ENCODE data around the gene PCNX2.
A peak's percentile ranks its signal among the peaks of the same experiment; 100 is the strongest.

PCNX2 gene

DNA sequence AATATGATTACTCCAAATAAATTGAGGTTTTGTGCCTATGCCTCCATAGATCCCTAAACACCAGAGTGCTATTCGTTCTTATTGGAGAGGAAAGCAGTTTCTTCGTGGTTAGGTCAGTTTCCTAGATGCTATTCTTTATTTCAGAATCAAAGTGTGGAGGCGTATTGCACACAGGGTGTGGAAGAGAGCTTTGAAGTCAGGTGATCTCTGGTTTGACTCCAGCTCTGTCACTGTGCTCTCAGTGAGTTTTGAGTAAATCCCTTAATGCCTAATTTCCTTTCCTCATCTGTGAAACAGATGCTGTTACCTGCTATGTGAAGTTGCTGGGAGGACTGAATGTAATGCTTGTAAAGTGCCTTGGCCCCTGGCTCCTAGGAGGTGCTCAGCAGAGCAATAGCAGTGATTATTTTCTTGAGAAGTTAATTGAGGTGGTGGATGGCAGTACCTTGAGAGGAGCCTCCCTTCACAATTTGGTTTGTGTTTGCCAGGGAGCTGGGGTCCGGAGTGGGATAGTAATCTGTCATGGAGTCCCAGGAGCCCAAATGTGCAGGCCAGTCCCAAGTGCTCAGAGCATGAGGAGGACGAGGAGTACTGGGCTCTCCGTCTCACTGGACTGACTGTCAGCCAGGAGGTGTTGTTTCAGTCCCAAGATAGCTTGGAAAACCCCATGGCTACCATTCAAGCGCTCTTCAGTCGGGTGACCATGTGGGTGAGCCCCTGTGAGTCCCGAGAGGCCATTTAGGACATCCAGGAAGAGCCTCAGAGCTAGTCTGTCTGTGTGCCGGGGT is 330.2 kb downstream of the PCNX2 start:
- no peak overlapping the region for H3K4me3 ChIP-seq (ENCODE audit: low read length)
- no peak for TF ChIP-seq ZNF274 (IDR thresholded peaks at IDR 0.05; ENCODE audit: low read depth, low read length)

DNA sequence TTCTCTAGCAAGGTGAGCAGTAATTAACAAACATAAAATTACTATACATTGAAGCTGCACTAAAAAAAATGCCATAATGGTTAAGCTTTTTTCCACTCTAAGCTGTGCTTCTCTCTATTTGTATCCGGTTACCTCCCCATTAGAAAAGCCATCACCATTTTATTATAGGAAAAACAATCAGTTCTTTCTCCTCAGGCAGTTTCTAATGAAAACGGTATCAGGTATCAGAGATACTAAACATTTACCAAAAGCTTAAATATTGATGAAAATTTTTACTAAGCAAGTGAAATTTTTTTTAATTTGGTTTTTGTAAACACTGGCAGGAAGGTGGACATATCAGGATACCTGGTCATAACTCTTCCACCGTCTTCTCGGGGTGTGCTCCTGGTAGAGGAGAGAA is 330.9 kb downstream of the PCNX2 start:
- TF ChIP-seq ZNF274 (IDR thresholded peaks at IDR 0.05; ENCODE audit: low read depth, low read length), result no peak

GRCh38 chr1:232962761-232963745 is 332.5 kb downstream of the PCNX2 start:
- no peak for TF ChIP-seq ZNF274 (IDR thresholded peaks at IDR 0.05; ENCODE audit: low read depth, low read length)
- no peak overlapping the region for H3K4me3 ChIP-seq (ENCODE audit: low read length)

More for the DNA sequence above, 330.9 kb downstream of the PCNX2 start:
- H3K4me3 ChIP-seq (ENCODE audit: low read length), result no peak overlapping the region

DNA sequence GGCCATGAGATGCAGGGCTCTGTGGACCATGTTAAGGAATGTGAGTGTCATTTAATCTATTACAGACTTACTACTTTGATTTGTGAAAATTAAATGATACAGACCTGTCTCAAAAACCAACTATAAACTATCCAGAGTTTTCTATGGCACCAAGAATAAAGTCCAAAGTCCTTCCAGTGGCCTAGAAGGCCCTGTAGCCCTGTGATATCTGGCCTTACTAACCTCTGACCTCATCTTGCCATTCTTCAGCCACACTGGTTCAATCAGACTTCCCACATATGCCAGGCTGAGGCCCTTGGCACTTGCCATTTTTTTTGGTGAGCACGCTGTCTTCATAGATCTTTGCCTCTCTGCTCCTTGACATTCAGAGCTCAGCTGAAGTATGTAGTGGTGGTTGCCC is 337.5 kb downstream of the PCNX2 start:
- TF ChIP-seq ZNF274 (IDR thresholded peaks at IDR 0.05; ENCODE audit: low read depth, low read length), result no peak

GRCh38 chr1:232956081-232956480 is 339.4 kb downstream of the PCNX2 start:
- no peak overlapping the region for H3K4me3 ChIP-seq (ENCODE audit: low read length)
- TF ChIP-seq ZNF274 (IDR thresholded peaks at IDR 0.05; ENCODE audit: low read depth, low read length), result no peak

More for the DNA sequence above, 337.5 kb downstream of the PCNX2 start:
- no peak overlapping the region for H3K4me3 ChIP-seq (ENCODE audit: low read length)

DNA sequence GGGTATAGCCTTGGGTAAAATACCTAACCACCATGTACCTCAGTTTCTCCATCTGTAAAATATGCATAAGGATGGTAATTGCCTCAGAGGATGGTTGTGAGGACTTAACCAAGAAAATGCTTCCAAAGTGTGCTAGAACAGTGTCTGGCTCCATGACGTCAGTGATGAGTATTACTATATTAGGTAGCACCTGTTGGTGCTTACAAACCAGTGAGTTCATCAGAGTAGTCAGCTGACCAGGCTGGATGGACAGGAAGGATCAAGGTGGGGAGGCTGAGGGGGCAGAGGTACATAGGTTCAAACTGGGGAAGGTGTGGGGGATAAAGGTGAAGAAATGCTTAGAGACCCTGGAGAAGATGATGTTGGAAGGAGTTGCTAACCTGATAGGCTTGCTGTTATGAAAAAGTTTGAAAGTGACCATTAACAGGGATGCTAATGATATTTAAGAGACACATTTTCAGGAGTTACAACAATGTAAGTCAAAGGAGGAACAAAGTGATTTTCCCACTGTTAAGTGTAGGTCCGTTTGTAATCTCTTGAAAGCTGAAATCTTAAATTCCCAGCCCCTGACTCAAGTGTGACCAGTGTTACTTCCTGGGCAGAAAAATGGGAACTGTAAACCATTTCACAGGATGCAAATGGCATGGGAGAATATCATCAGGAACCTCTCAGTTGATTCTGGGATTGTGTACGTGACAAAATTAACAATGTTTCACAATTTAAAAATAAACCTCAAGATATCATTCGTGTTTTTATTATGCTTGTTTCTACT is 340.7 kb downstream of the PCNX2 start:
- no peak for TF ChIP-seq ZNF274 (IDR thresholded peaks at IDR 0.05; ENCODE audit: low read depth, low read length)
- H3K4me3 ChIP-seq (ENCODE audit: low read length), result no peak overlapping the region

- no peak overlapping the region; the same call in none of the 2 replicates for H3K4me3 ChIP-seq (ENCODE audit: low read length)
- no peak for TF ChIP-seq ZNF274 (IDR thresholded peaks at IDR 0.05; ENCODE audit: low read depth, low read length)
Measured at GRCh38 chr1:232952514-232953499, 342.7 kb downstream of the PCNX2 start.

GRCh38 chr1:232951605-232952004 is 343.9 kb downstream of the PCNX2 start:
- TF ChIP-seq ZNF274 (IDR thresholded peaks at IDR 0.05; ENCODE audit: low read depth, low read length), result no peak
- H3K4me3 ChIP-seq (ENCODE audit: low read length), result peak overlapping the region; percentile 92

DNA sequence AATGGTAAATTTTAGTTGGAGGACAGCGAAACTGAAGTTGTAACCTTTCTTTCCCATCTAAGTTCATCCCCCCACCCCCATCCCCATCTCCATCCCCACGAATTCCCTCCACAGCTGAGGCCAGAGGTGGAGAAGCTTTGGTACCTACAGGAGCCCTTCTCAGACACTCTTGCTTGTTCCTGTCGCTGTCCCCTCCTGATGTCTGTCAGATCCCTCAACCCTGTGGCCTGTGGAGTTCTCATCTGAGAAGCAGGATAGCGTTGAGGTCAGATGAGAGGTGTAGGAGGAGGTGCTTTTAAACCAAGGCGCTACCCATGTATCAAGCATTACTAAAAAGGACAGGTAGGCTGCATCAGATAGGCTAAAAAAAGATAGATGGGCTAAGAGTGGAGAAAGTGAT is 344.3 kb downstream of the PCNX2 start:
- no peak for TF ChIP-seq ZNF274 (IDR thresholded peaks at IDR 0.05; ENCODE audit: low read depth, low read length)
- peak overlapping the region; percentile 92 for H3K4me3 ChIP-seq (ENCODE audit: low read length)

- H3K4me3 ChIP-seq (ENCODE audit: low read length), result peak within 1 kb of the TSS; percentile 92
- no peak for TF ChIP-seq ZNF274 (IDR thresholded peaks at IDR 0.05; ENCODE audit: low read depth, low read length)
Measured at GRCh38 chr1:232950197-232951176, 345.0 kb downstream of the PCNX2 start, which contains the start of gene NTPCR. NTPCR (plus strand) TSS chr1:232950611; CDS start chr1:232950711, 100 bp downstream.

- H3K4me3 ChIP-seq (ENCODE audit: low read length), result peak overlapping the region; percentile 92
- no peak for TF ChIP-seq ZNF274 (IDR thresholded peaks at IDR 0.05; ENCODE audit: low read depth, low read length)
Measured at GRCh38 chr1:232949636-232950196, 345.8 kb downstream of the PCNX2 start.

Data from GM08714 (cell line).